GM21786 (cell line): Measurements from ENCODE around the gene POLR2L.

Experiments
- ATAC-seq: cut with Tn5 transposase; IDR thresholded peaks from one replicate; pipeline ENCODE4 v1.9.1; 2021; ENCODE audit not compliant: unreplicated experiment

POLR2L gene

DNA sequence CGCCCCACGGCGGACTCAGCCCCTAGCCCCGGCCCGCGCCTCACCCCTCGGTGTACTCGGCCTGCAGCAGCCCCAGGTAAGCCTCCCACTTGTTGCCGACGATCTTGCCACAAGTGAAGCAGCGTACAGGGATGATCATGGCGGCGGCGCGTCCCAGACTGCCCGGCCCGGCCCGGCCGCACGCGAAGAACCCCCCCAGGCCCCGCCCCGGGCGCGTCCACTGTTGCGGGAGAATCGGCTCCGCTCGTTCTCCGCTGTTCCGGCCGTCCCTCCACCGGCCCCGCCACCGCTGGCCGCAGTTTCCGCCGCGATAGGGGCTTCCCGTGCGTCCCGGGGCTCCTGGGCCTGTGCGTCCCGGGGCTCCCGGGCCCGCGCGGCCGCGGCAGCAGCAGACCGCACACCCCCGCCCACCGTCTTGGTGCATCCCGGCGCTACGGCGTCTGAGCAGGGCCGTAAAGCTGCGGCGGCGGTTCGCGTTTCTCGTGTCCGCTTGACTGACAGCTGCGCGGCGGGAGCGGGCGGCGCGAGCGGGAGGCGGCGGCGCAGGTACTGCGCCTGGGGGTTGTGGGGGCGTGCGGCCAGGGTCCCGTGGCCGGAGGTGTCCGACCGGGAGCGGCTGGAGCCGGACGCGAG lies at the start of gene POLR2L, which contains the start of gene TSPAN4:
TSS of gene POLR2L (minus strand) at position 160 of the 633 bp plus-strand sequence. CDS start at position 139, 21 bp downstream.
TSS of gene TSPAN4 (plus strand) at position 483 of the 633 bp plus-strand sequence. CDS start 7,453 bp downstream, outside the sequence.
- ATAC-seq = peak; percentile 60

DNA sequence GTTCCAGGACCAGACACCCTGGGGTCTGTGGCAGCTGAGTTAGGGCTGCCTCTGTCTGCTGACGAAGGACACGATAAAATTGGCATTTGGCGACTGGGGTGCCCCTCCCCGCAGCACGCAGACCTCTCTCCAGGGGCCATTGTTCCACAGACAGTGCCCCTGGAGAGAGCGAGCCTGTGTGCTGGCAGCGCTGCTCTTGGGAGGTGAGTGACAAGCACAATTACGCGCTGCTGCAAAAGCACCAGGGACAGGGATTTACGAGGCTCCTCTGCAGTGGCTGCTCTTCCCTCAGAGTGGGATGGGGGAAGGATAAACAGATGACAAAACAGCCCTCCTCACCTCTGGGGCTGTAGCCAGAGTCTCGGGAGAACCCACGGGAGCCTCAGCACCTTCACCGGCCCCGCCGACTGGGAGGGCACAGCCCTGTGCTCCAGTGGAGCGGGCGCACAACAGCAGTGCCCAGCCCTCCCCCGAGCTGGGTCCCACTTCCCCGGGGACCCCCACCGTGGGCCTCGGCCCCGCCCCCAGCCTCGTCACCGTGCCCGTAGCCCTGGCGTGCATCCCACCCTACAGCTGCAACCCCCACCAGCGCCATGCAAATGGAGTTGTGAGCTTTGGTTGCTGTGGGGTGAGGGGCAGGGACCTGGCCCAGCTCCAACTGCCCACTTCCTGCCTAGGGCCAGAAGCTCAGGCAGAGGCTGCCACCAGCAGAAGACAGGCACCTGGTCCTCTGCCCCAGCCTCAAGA lies 48.6 kb upstream of the POLR2L start:
- ATAC-seq = no peak

GRCh38 chr11:889687-890475 lies 47.6 kb upstream of the POLR2L start:
- no peak for ATAC-seq

DNA sequence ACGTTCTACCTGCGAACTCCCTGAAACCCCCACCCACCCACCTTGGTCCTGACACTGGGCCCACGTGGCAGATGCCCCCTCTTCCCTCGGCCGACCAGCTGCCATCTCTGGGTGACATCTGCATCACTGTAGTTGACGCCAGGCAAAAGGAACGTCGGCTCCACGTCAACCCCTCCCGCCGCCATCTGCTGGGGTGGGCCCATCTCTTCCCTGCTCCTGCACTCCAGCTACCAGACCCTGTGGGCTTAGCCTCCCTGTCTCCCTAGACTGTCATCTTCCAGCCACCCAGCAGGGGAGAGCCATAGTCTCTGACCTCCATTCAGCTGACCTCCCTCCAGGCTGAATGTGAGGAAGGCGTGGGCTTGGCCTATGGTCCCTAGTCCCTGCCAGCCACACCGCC lies 46.9 kb upstream of the POLR2L start:
- ATAC-seq = no peak

- no peak for ATAC-seq
Measured at GRCh38 chr11:888310-889212, 46.2 kb upstream of the POLR2L start.

- no peak for ATAC-seq
Measured at GRCh38 chr11:887589-887988, 45.3 kb upstream of the POLR2L start.

DNA sequence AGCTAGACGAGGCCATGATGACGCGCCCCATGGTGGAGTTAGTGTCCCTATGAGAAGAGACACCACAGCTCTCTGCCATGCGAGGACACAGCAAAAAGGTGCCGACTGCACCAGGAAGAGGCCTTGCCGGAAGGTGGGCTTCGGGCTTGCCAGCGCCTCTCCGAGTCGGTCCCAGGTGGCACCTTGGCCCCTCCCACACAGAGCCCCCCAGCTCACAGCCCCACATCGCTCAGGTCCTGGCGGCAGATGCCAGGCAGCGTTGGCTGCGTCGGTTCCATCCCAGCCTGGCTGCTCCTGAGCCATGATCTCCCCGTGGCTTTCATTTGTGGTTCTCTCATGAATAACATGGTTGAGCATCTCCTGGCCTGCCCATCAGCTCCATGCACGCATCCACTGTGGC lies 44.2 kb upstream of the POLR2L start:
- ATAC-seq = no peak

GRCh38 chr11:884578-885070 lies 42.3 kb upstream of the POLR2L start:
- no peak for ATAC-seq

DNA sequence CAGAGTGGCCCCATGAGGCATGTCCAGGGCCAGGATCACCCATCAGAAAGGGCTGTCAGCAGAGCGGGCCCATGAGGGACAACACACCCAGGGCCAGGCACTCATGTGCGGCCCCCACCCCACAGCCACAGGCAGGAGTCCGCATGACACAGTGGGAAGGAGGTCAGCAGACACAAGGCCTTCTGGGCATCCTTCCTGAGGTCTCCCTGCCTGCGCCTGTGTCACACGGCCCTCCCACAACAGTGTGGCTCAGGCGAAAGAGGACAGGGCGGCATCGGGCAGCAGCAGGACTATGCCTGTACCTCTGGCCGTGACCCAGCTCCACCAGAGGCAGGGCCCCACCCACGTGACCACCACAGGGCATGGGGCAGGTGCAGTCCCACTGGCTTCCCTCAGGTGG lies 41.2 kb upstream of the POLR2L start:
- ATAC-seq = no peak

DNA sequence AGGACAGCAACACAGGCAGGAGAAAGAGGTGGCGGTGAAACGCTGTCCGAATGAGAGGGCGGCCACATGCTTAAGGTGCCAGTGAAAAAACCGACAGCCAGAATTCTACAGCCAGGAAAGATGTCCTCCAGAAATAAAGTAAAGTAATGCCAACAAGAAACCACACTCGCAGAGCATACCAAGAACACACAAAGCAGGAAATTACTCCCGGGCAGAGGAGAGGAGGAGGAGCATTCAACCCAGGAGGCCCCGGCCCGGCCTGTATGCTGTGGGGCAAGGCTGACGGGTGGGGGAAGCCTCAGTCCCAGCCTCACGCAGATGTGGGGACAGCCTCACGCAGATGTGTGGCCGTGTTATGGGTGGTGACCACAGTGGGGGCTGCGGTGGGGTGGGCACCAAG lies 40.3 kb upstream of the POLR2L start:
- no peak for ATAC-seq

DNA sequence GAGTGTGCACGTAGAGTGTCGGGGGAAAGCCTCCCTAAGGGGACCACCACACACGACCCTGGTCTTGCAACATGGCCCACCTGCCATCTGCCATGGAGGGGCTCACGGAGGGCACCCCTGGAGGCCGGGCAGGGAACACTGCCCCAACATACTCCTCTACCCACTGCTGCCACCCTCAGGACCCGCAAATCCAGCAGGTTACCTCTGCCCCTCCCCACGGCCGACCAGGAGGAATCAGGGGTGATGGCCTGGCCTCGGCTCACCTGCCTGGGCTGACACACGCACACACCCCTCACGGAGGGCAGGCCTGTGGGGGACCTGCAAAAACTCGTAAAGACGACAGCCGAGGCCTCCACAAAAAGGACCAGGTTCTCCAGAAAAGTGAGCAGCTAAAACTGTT lies 38.1 kb upstream of the POLR2L start:
- ATAC-seq = no peak

- no peak for ATAC-seq
Measured at GRCh38 chr11:877565-877964, 35.2 kb upstream of the POLR2L start.

GRCh38 chr11:876545-876944 lies 34.2 kb upstream of the POLR2L start:
- ATAC-seq = no peak

- no peak for ATAC-seq
Measured at GRCh38 chr11:875769-876301, 33.5 kb upstream of the POLR2L start.

DNA sequence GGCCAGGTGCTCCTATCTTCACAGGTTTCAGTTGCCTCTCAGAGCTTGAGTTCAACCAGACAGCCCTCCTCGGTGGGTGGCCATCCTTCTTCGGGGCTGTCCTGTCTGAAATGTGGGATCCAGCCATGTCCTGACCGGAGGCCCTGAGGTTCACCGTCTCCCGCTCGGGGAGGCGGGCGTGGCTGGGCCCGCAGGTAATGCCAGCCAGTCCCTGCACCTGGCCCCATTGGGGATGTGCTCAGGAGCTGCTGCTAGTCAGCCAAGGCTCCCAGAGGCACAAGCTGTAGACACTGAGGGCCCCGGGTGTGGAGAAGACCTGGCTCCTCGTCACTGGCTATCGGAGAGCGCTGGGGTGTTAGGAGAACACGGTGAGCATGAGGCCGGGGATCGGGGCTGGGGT lies 32.9 kb upstream of the POLR2L start:
- no peak for ATAC-seq

DNA sequence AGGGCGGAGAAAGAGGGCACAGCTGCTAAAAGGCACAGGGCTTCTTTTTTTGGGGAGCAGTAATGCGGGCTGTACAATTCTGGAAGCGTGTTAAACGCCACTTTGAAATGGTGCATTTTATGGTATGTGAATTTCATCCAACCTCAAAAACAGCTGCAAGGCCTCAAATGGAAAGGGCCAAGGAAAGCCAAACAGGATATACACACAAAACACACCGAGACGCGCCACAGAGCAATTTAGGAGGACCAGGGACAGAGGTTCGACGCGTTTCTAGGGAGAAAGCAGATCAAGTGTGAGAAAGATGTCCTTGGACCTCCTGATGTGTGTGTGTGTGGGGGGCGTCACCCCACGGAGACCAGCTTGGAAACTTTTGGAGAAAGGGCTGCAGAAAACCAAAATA lies 31.4 kb upstream of the POLR2L start:
- no peak for ATAC-seq

GRCh38 chr11:872799-873198 lies 30.5 kb upstream of the POLR2L start:
- no peak for ATAC-seq

- ATAC-seq = no peak
Measured at GRCh38 chr11:871472-871871, 29.1 kb upstream of the POLR2L start.

- ATAC-seq = no peak
Measured at GRCh38 chr11:870418-870817, 28.1 kb upstream of the POLR2L start.

DNA sequence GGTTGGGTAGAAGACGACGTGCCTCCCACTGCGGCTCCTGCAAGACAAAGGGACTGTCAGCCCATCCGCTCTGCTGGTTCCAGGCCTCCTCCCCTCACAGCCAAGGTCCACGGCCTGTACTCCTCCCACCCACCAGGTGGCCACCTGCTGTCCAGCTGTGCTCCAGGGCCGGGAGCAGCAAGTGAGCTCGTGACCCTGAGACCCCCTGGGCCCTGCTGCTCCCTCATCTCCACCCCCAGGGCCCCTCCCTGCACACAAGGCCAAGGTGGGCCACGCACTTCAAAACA lies 27.7 kb upstream of the POLR2L start:
- no peak for ATAC-seq
